H1 (cell line): Measurements from ENCODE around the gene TRAF3IP1. TPM values are rescaled to one million over a fixed set of nuclear protein-coding genes. Genes with fewer than 3 reads are reported as not detected.

Experiments used
- CTCF ChIA-PET: fragments of 300-600 bp; sonication (Branson Sonifier 250); formaldehyde crosslinking; loops from one replicate; lab custom pipeline; 2021; ENCODE audit not compliant: partially characterized antibody; lab: Charles Lee
- POLR2A ChIA-PET: fragments of 300-600 bp; sonication (Branson Sonifier 250); formaldehyde crosslinking; loops from one replicate; lab custom pipeline; 2021; ENCODE audit warnings: inconsistent platforms; ENCODE audit not compliant: partially characterized antibody; lab: Charles Lee
- DNase-seq, 2 experiments: peaks; one replicate each; pipeline versions ENCODE4 v3.0.0 to v3.0.0-alpha.2; 2010 to 2022; ENCODE audit warnings: low spot score in 2 of 2, low read depth in 1 of 2, mixed read lengths in 1 of 2
- FAIRE-seq: peaks from 2 replicates; lab custom pipeline; 2011; peaks lifted over from hg19 to GRCh38; lab: Jason Lieb, UNC
- H2AFZ ChIP-seq: 2 replicates; pipeline ENCODE4 v1.8.1; 2012; ENCODE audit warnings: low read length, inconsistent platforms
- H2AK5ac ChIP-seq: 2 replicates; pipeline ENCODE4 v1.6.1; 2013; ENCODE audit warnings: low read depth, low read length
- H2BK120ac ChIP-seq: replicated peaks from 2 replicates; pipeline ENCODE3; 2013; ENCODE audit warnings: low read depth, low read length, inconsistent platforms
- H2BK12ac ChIP-seq: 2 replicates; pipeline ENCODE4 v1.6.1; 2013; ENCODE audit warnings: low read depth, low read length
- H2BK15ac ChIP-seq: 2 replicates; pipeline ENCODE4 v1.6.1; 2013; ENCODE audit warnings: low read length
- H2BK20ac ChIP-seq: 2 replicates; pipeline ENCODE4 v1.6.1; 2013; ENCODE audit warnings: low read length
- H2BK5ac ChIP-seq: 2 replicates; pipeline ENCODE4 v1.6.1; 2013; ENCODE audit warnings: low read depth, low read length
- H3K14ac ChIP-seq: 2 replicates; pipeline ENCODE4 v1.6.1; 2013; ENCODE audit warnings: inconsistent platforms; ENCODE audit not compliant: insufficient read length
- H3K18ac ChIP-seq: 2 replicates; pipeline ENCODE4 v1.6.1; 2013; ENCODE audit warnings: low read length; ENCODE audit errors: extremely low read depth
- H3K23ac ChIP-seq: 2 replicates; pipeline ENCODE4 v1.6.1; 2013; ENCODE audit warnings: inconsistent platforms; ENCODE audit not compliant: insufficient read length
- H3K23me2 ChIP-seq: 2 replicates; pipeline ENCODE4 v1.6.1; 2013; ENCODE audit warnings: low read depth, low read length
- H3K27ac ChIP-seq: 2 replicates; pipeline ENCODE4 v1.6.1; 2011; ENCODE audit warnings: low read depth, low read length, inconsistent platforms
- H3K27me3 ChIP-seq, 4 experiments: replicated peaks in 1 of 4; 1 replicate in 1 of 4; 2 replicates in 3 of 4; pipeline versions ENCODE4 v1.6.1 to v1.8.1; 2011 to 2013; ENCODE audit warnings: low read length in 3 of 4, mild to moderate bottlenecking in 3 of 4, inconsistent platforms in 2 of 4, mixed read lengths in 2 of 4, moderate library complexity in 1 of 4; ENCODE audit not compliant: control insufficient read depth in 3 of 4, insufficient read depth in 3 of 4; ENCODE audit errors: extremely low read depth in 1 of 4
- H3K36me3 ChIP-seq, 4 experiments: 2 replicates each; pipeline versions ENCODE4 v1.6.1 to v1.8.1; 2011 to 2013; ENCODE audit warnings: mild to moderate bottlenecking in 4 of 4, low read length in 3 of 4, moderate library complexity in 2 of 4, control low read depth in 1 of 4, inconsistent platforms in 1 of 4; ENCODE audit not compliant: insufficient read depth in 4 of 4, control insufficient read depth in 2 of 4
- H3K4ac ChIP-seq: replicated peaks from 2 replicates; pipeline ENCODE3; 2013; ENCODE audit warnings: low read length, low read depth, mixed read lengths, inconsistent platforms; ENCODE audit not compliant: insufficient read length
- H3K4me1 ChIP-seq, 4 experiments: replicated peaks in 1 of 4; 1 replicate in 1 of 4; 2 replicates in 3 of 4; pipeline versions ENCODE4 v1.6.1 to v1.8.1; 2011 to 2013; ENCODE audit warnings: low read length in 3 of 4, inconsistent platforms in 2 of 4, mixed read lengths in 1 of 4; ENCODE audit not compliant: insufficient read depth in 4 of 4, control insufficient read depth in 3 of 4
- H3K4me2 ChIP-seq, 2 experiments: 2 replicates each; pipeline versions ENCODE4 v1.6.1 to v1.8.1; 2011 to 2013; ENCODE audit warnings: low read depth in 2 of 2, low read length in 2 of 2, control low read depth in 1 of 2, inconsistent platforms in 1 of 2, mild to moderate bottlenecking in 1 of 2; ENCODE audit not compliant: insufficient read depth in 1 of 2
- H3K4me3 ChIP-seq, 4 experiments: fragments of 200-600, 300-600 bp in 1 of 4; sonication (generic), shearing (Covaris generic), sonication (Bioruptor Twin) in 1 of 4; 2 replicates each; pipeline versions ENCODE4 v1.5.1 to v1.8.1; 2011 to 2016; ENCODE audit warnings: low read length in 4 of 4, low read depth in 3 of 4, control low read depth in 2 of 4, inconsistent platforms in 2 of 4, mild to moderate bottlenecking in 2 of 4, mixed read lengths in 1 of 4, moderate library complexity in 1 of 4; ENCODE audit not compliant: insufficient read depth in 2 of 4; ENCODE audit errors: extremely low read depth in 1 of 4
- H3K56ac ChIP-seq: replicated peaks from 2 replicates; pipeline ENCODE3; 2013; ENCODE audit warnings: low read depth, mild to moderate bottlenecking, mixed read lengths, low read length, inconsistent platforms; ENCODE audit not compliant: insufficient read length
- H3K79me1 ChIP-seq: 2 replicates; pipeline ENCODE4 v1.6.1; 2013; ENCODE audit warnings: low read depth, low read length, control low read depth
- H3K79me2 ChIP-seq, 2 experiments: 2 replicates each; pipeline versions ENCODE4 v1.6.1 to v1.8.1; 2012 to 2013; ENCODE audit warnings: low read length in 2 of 2, mild to moderate bottlenecking in 2 of 2, inconsistent platforms in 1 of 2; ENCODE audit not compliant: insufficient read depth in 2 of 2, control insufficient read depth in 1 of 2
- H3K9ac ChIP-seq, 4 experiments: replicated peaks in 1 of 4; 1 replicate in 1 of 4; 2 replicates in 3 of 4; pipeline versions ENCODE4 v1.6.1 to v1.8.1; 2011 to 2013; ENCODE audit warnings: low read depth in 3 of 4, low read length in 3 of 4, control low read depth in 2 of 4, mild to moderate bottlenecking in 2 of 4, moderate library complexity in 2 of 4, inconsistent platforms in 1 of 4; ENCODE audit errors: extremely low read depth in 1 of 4
- H3K9me3 ChIP-seq, 2 experiments: 2 replicates each; pipeline versions ENCODE4 v1.6.1 to v1.8.1; 2012 to 2013; ENCODE audit warnings: mild to moderate bottlenecking in 2 of 2, moderate library complexity in 2 of 2, control low read depth in 1 of 2, inconsistent platforms in 1 of 2, low read depth in 1 of 2, low read length in 1 of 2, mixed read lengths in 1 of 2; ENCODE audit not compliant: insufficient read depth in 2 of 2
- H4K20me1 ChIP-seq, 2 experiments: replicated peaks in 1 of 2; 2 replicates each; pipeline versions ENCODE3 to v1.8.1; 2011 to 2013; ENCODE audit warnings: inconsistent platforms in 2 of 2, low read length in 2 of 2, mild to moderate bottlenecking in 1 of 2; ENCODE audit not compliant: insufficient read depth in 2 of 2, control insufficient read depth in 1 of 2
- H4K5ac ChIP-seq: 2 replicates; pipeline ENCODE4 v1.6.1; 2013; ENCODE audit warnings: low read length, low read depth, mixed read lengths, inconsistent platforms; ENCODE audit not compliant: insufficient read length
- H4K8ac ChIP-seq: 2 replicates; pipeline ENCODE4 v1.8.0; 2013; ENCODE audit warnings: mild to moderate bottlenecking, moderate library complexity, low read length, inconsistent platforms; ENCODE audit not compliant: insufficient read depth; ENCODE audit errors: extremely low read depth
- H4K91ac ChIP-seq: replicated peaks from 2 replicates; pipeline ENCODE3; 2013; ENCODE audit warnings: low read length, mixed read lengths, inconsistent platforms; ENCODE audit not compliant: insufficient read length
- CHD1 ChIP-seq: IDR thresholded peaks from 2 replicates; pipeline ENCODE4 v1.6.1; 2012; ENCODE audit warnings: low read depth, low read length, improper control_type of control experiment
- RFX5 ChIP-seq: IDR thresholded peaks from 2 replicates; pipeline ENCODE4 v1.6.1; 2011; ENCODE audit warnings: low read depth, low read length, improper control_type of control experiment, borderline replicate concordance
- WGBS, 2 experiments: shearing (Covaris generic) in 1 of 2; methylation state at CpG; one replicate each; pipeline versions ENCODE4 v1.1.6 to v1.1.7; 2013 to 2015; ENCODE audit warnings: low lambda C conversion rate in 2 of 2, mixed read lengths in 2 of 2, inconsistent platforms in 1 of 2, low coverage in 1 of 2, missing lambda C conversion rate in 1 of 2; ENCODE audit not compliant: insufficient replicate concordance in 2 of 2, insufficient coverage in 1 of 2, insufficient read length in 1 of 2; ENCODE audit errors: extremely low coverage in 1 of 2, missing lambda C conversion rate in 1 of 2; 5-methylcytosine and 5-hydroxymethylcytosine counted together
- polyA plus RNA-seq, 7 experiments: library from polyadenylated mRNA; depleted of rRNA in 3 of 7; stranded (reverse) in 5 of 7; unstranded in 2 of 7; fragments of >200 nt in 5 of 7; fragments of 200-250 nt in 2 of 7; gene quantifications; 1 replicate in 5 of 7; 2 replicates in 1 of 7; 4 replicates in 1 of 7; pipeline versions ENCODE4 v1.2.1 to v1.2.3, GENCODE V29; 2011 to 2013; ENCODE audit warnings: missing spikeins in 2 of 7, mixed read lengths in 2 of 7
- total RNA-seq: library from RNA; stranded (reverse); fragmentation: NEBNext Ultra II Directional; extraction: Animal tissue kit (Norgen Biotek cat#: 25700); gene quantifications from 2 replicates; pipeline ENCODE4 v1.2.1, GENCODE V29; 2021

Gene TRAF3IP1
- total and polyA plus RNA-seq, 2 of the 8 experiments (the other 6 are each of a cell fraction or from before 2014, with no cell fraction given), result 2.3 to 17.5 TPM

DNA sequence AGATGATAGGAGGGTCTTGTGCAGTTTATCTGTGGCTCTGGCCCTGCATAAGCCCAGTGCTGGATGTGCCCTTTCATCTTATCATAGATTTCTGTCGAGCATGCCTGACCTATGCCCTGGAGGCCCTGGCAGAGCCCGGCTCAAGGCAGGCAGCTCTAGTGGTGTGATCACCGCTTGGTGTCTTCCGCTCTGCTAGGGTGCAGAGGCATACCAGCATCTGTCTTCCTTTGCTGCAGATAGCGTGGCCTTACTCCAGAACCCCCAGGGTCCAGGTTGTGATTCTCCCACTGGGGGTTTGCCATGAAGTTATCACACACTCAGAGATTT, 13.7 kb upstream of the TRAF3IP1 start:
- H3K27me3 ChIP-seq, result 0 out of 7 replicates have a peak, but pooled peaks cover 0 to 3% (median 0%) of the 10 kb centered on the region in 4 experiments
- H3K23ac ChIP-seq, result no peak overlapping the region
- H2BK5ac ChIP-seq, result no peak overlapping the region
- H4K5ac ChIP-seq, result no peak overlapping the region
- no peak overlapping the region for H2BK12ac ChIP-seq
- H4K91ac ChIP-seq, result no peak overlapping the region
- H3K27ac ChIP-seq, result no peak overlapping the region
- H3K36me3 ChIP-seq, result no peaks in the 10 kb centered on the region
- no peak for DNase-seq
- H3K79me1 ChIP-seq, result no peaks in the 10 kb centered on the region
- H4K8ac ChIP-seq, result no peak overlapping the region
- no peak overlapping the region for H2AFZ ChIP-seq
- POLR2A ChIA-PET, result no interaction called here
- H3K4me3 ChIP-seq, result no peak overlapping the region
- no peak overlapping the region for H3K9ac ChIP-seq
- CTCF ChIA-PET, result interaction anchor here (1.1 to 3.2 kb wide), 6 partner anchors 15 to 152 kb away, joined by 3 to 11 read pairs (median 4); partner anchors contain the start of gene TRAF3IP1
- H3K23me2 ChIP-seq, result no peaks in the 10 kb centered on the region
- WGBS, 2 experiments, result 59% methylated on average over 5 of the region's 5 CpGs; no CpG with 5 or more reads in 1 of the 2 experiments
- no peak overlapping the region for H3K4ac ChIP-seq
- no peak overlapping the region for H3K56ac ChIP-seq
- no peak overlapping the region for H2BK15ac ChIP-seq
- no peaks in the 10 kb centered on the region for H3K9me3 ChIP-seq
- peaks cover 0 to 3% (median 0%) of the 10 kb centered on the region in 4 experiments; a peak in 1 of 7 replicates for H3K4me1 ChIP-seq
- H3K14ac ChIP-seq, result no peak overlapping the region
- H3K18ac ChIP-seq, result no peak overlapping the region
- no peak for FAIRE-seq
- no peak overlapping the region for H2AK5ac ChIP-seq
- no peaks in the 10 kb centered on the region for H3K79me2 ChIP-seq
- H2BK120ac ChIP-seq, result no peak overlapping the region
- H4K20me1 ChIP-seq, result no peaks in the 10 kb centered on the region
- H3K4me2 ChIP-seq, result no peak overlapping the region
- no peak overlapping the region for H2BK20ac ChIP-seq
- TF ChIP-seq RFX5 (no peak), CHD1 (no peak)
